H1 (cell line): ENCODE measurements around the gene SND1. TPM values are rescaled to one million over a fixed set of nuclear protein-coding genes. Genes with fewer than 3 reads are reported as not detected.

Source experiments
- CTCF ChIA-PET: fragments of 300-600 bp; sonication (Branson Sonifier 250); formaldehyde crosslinking; loops from one replicate; lab custom pipeline; 2021; ENCODE audit not compliant: partially characterized antibody; lab: Charles Lee
- POLR2A ChIA-PET: fragments of 300-600 bp; sonication (Branson Sonifier 250); formaldehyde crosslinking; loops from one replicate; lab custom pipeline; 2021; ENCODE audit warnings: inconsistent platforms; ENCODE audit not compliant: partially characterized antibody; lab: Charles Lee
- DNase-seq, 2 experiments: peaks; one replicate each; pipeline versions ENCODE4 v3.0.0 to v3.0.0-alpha.2; 2010 to 2022; ENCODE audit warnings: low spot score in 2 of 2, low read depth in 1 of 2, mixed read lengths in 1 of 2
- FAIRE-seq: peaks from 2 replicates; lab custom pipeline; 2011; peaks lifted over from hg19 to GRCh38; lab: Jason Lieb, UNC
- H2AFZ ChIP-seq: 2 replicates; pipeline ENCODE4 v1.8.1; 2012; ENCODE audit warnings: low read length, inconsistent platforms
- H2AK5ac ChIP-seq: 2 replicates; pipeline ENCODE4 v1.6.1; 2013; ENCODE audit warnings: low read depth, low read length
- H2BK120ac ChIP-seq: replicated peaks from 2 replicates; pipeline ENCODE3; 2013; ENCODE audit warnings: low read depth, low read length, inconsistent platforms
- H2BK12ac ChIP-seq: 2 replicates; pipeline ENCODE4 v1.6.1; 2013; ENCODE audit warnings: low read depth, low read length
- H2BK15ac ChIP-seq: 2 replicates; pipeline ENCODE4 v1.6.1; 2013; ENCODE audit warnings: low read length
- H2BK20ac ChIP-seq: 2 replicates; pipeline ENCODE4 v1.6.1; 2013; ENCODE audit warnings: low read length
- H2BK5ac ChIP-seq: 2 replicates; pipeline ENCODE4 v1.6.1; 2013; ENCODE audit warnings: low read depth, low read length
- H3K14ac ChIP-seq: 2 replicates; pipeline ENCODE4 v1.6.1; 2013; ENCODE audit warnings: inconsistent platforms; ENCODE audit not compliant: insufficient read length
- H3K18ac ChIP-seq: 2 replicates; pipeline ENCODE4 v1.6.1; 2013; ENCODE audit warnings: low read length; ENCODE audit errors: extremely low read depth
- H3K23ac ChIP-seq: 2 replicates; pipeline ENCODE4 v1.6.1; 2013; ENCODE audit warnings: inconsistent platforms; ENCODE audit not compliant: insufficient read length
- H3K23me2 ChIP-seq: 2 replicates; pipeline ENCODE4 v1.6.1; 2013; ENCODE audit warnings: low read depth, low read length
- H3K27ac ChIP-seq: 2 replicates; pipeline ENCODE4 v1.6.1; 2011; ENCODE audit warnings: low read depth, low read length, inconsistent platforms
- H3K27me3 ChIP-seq, 4 experiments: replicated peaks in 1 of 4; 1 replicate in 1 of 4; 2 replicates in 3 of 4; pipeline versions ENCODE4 v1.6.1 to v1.8.1; 2011 to 2013; ENCODE audit warnings: low read length in 3 of 4, mild to moderate bottlenecking in 3 of 4, inconsistent platforms in 2 of 4, mixed read lengths in 2 of 4, moderate library complexity in 1 of 4; ENCODE audit not compliant: control insufficient read depth in 3 of 4, insufficient read depth in 3 of 4; ENCODE audit errors: extremely low read depth in 1 of 4
- H3K36me3 ChIP-seq, 4 experiments: 2 replicates each; pipeline versions ENCODE4 v1.6.1 to v1.8.1; 2011 to 2013; ENCODE audit warnings: mild to moderate bottlenecking in 4 of 4, low read length in 3 of 4, moderate library complexity in 2 of 4, control low read depth in 1 of 4, inconsistent platforms in 1 of 4; ENCODE audit not compliant: insufficient read depth in 4 of 4, control insufficient read depth in 2 of 4
- H3K4ac ChIP-seq: replicated peaks from 2 replicates; pipeline ENCODE3; 2013; ENCODE audit warnings: low read length, low read depth, mixed read lengths, inconsistent platforms; ENCODE audit not compliant: insufficient read length
- H3K4me1 ChIP-seq, 4 experiments: replicated peaks in 1 of 4; 1 replicate in 1 of 4; 2 replicates in 3 of 4; pipeline versions ENCODE4 v1.6.1 to v1.8.1; 2011 to 2013; ENCODE audit warnings: low read length in 3 of 4, inconsistent platforms in 2 of 4, mixed read lengths in 1 of 4; ENCODE audit not compliant: insufficient read depth in 4 of 4, control insufficient read depth in 3 of 4
- H3K4me2 ChIP-seq, 2 experiments: 2 replicates each; pipeline versions ENCODE4 v1.6.1 to v1.8.1; 2011 to 2013; ENCODE audit warnings: low read depth in 2 of 2, low read length in 2 of 2, control low read depth in 1 of 2, inconsistent platforms in 1 of 2, mild to moderate bottlenecking in 1 of 2; ENCODE audit not compliant: insufficient read depth in 1 of 2
- H3K4me3 ChIP-seq, 4 experiments: fragments of 200-600, 300-600 bp in 1 of 4; sonication (generic), shearing (Covaris generic), sonication (Bioruptor Twin) in 1 of 4; 2 replicates each; pipeline versions ENCODE4 v1.5.1 to v1.8.1; 2011 to 2016; ENCODE audit warnings: low read length in 4 of 4, low read depth in 3 of 4, control low read depth in 2 of 4, inconsistent platforms in 2 of 4, mild to moderate bottlenecking in 2 of 4, mixed read lengths in 1 of 4, moderate library complexity in 1 of 4; ENCODE audit not compliant: insufficient read depth in 2 of 4; ENCODE audit errors: extremely low read depth in 1 of 4
- H3K56ac ChIP-seq: replicated peaks from 2 replicates; pipeline ENCODE3; 2013; ENCODE audit warnings: low read depth, mild to moderate bottlenecking, mixed read lengths, low read length, inconsistent platforms; ENCODE audit not compliant: insufficient read length
- H3K79me1 ChIP-seq: 2 replicates; pipeline ENCODE4 v1.6.1; 2013; ENCODE audit warnings: low read depth, low read length, control low read depth
- H3K79me2 ChIP-seq, 2 experiments: 2 replicates each; pipeline versions ENCODE4 v1.6.1 to v1.8.1; 2012 to 2013; ENCODE audit warnings: low read length in 2 of 2, mild to moderate bottlenecking in 2 of 2, inconsistent platforms in 1 of 2; ENCODE audit not compliant: insufficient read depth in 2 of 2, control insufficient read depth in 1 of 2
- H3K9ac ChIP-seq, 4 experiments: replicated peaks in 1 of 4; 1 replicate in 1 of 4; 2 replicates in 3 of 4; pipeline versions ENCODE4 v1.6.1 to v1.8.1; 2011 to 2013; ENCODE audit warnings: low read depth in 3 of 4, low read length in 3 of 4, control low read depth in 2 of 4, mild to moderate bottlenecking in 2 of 4, moderate library complexity in 2 of 4, inconsistent platforms in 1 of 4; ENCODE audit errors: extremely low read depth in 1 of 4
- H3K9me3 ChIP-seq, 2 experiments: 2 replicates each; pipeline versions ENCODE4 v1.6.1 to v1.8.1; 2012 to 2013; ENCODE audit warnings: mild to moderate bottlenecking in 2 of 2, moderate library complexity in 2 of 2, control low read depth in 1 of 2, inconsistent platforms in 1 of 2, low read depth in 1 of 2, low read length in 1 of 2, mixed read lengths in 1 of 2; ENCODE audit not compliant: insufficient read depth in 2 of 2
- H4K20me1 ChIP-seq, 2 experiments: replicated peaks in 1 of 2; 2 replicates each; pipeline versions ENCODE3 to v1.8.1; 2011 to 2013; ENCODE audit warnings: inconsistent platforms in 2 of 2, low read length in 2 of 2, mild to moderate bottlenecking in 1 of 2; ENCODE audit not compliant: insufficient read depth in 2 of 2, control insufficient read depth in 1 of 2
- H4K5ac ChIP-seq: 2 replicates; pipeline ENCODE4 v1.6.1; 2013; ENCODE audit warnings: low read length, low read depth, mixed read lengths, inconsistent platforms; ENCODE audit not compliant: insufficient read length
- H4K8ac ChIP-seq: 2 replicates; pipeline ENCODE4 v1.8.0; 2013; ENCODE audit warnings: mild to moderate bottlenecking, moderate library complexity, low read length, inconsistent platforms; ENCODE audit not compliant: insufficient read depth; ENCODE audit errors: extremely low read depth
- H4K91ac ChIP-seq: replicated peaks from 2 replicates; pipeline ENCODE3; 2013; ENCODE audit warnings: low read length, mixed read lengths, inconsistent platforms; ENCODE audit not compliant: insufficient read length
- BRCA1 ChIP-seq: IDR thresholded peaks from 2 replicates; pipeline ENCODE4 v1.6.1; 2012; ENCODE audit warnings: low read depth, low read length, improper control_type of control experiment
- CHD2 ChIP-seq: IDR thresholded peaks from 2 replicates; pipeline ENCODE4 v1.6.1; 2012; ENCODE audit warnings: low read length, improper control_type of control experiment
- EGR1 ChIP-seq: IDR thresholded peaks from 2 replicates; pipeline ENCODE4 v1.6.1; 2011; ENCODE audit warnings: low read depth, low read length, borderline replicate concordance
- EZH2 ChIP-seq: fragments of 200-600 bp; sonication (generic); IDR thresholded peaks from 2 replicates; pipeline ENCODE4 v1.7.1; 2012; ENCODE audit warnings: low read depth, mild to moderate bottlenecking, moderate library complexity, low read length, inconsistent platforms; ENCODE audit not compliant: severe bottlenecking
- RBBP5 ChIP-seq: IDR thresholded peaks from 2 replicates; pipeline ENCODE4 v1.7.1; 2012; ENCODE audit warnings: low read depth, mild to moderate bottlenecking, inconsistent platforms, low read length, moderate library complexity, borderline replicate concordance
- WGBS, 2 experiments: shearing (Covaris generic) in 1 of 2; methylation state at CpG; one replicate each; pipeline versions ENCODE4 v1.1.6 to v1.1.7; 2013 to 2015; ENCODE audit warnings: low lambda C conversion rate in 2 of 2, mixed read lengths in 2 of 2, inconsistent platforms in 1 of 2, low coverage in 1 of 2, missing lambda C conversion rate in 1 of 2; ENCODE audit not compliant: insufficient replicate concordance in 2 of 2, insufficient coverage in 1 of 2, insufficient read length in 1 of 2; ENCODE audit errors: extremely low coverage in 1 of 2, missing lambda C conversion rate in 1 of 2; 5-methylcytosine and 5-hydroxymethylcytosine counted together
- polyA plus RNA-seq, 7 experiments: library from polyadenylated mRNA; depleted of rRNA in 3 of 7; stranded (reverse) in 5 of 7; unstranded in 2 of 7; fragments of >200 nt in 5 of 7; fragments of 200-250 nt in 2 of 7; gene quantifications; 1 replicate in 5 of 7; 2 replicates in 1 of 7; 4 replicates in 1 of 7; pipeline versions ENCODE4 v1.2.1 to v1.2.3, GENCODE V29; 2011 to 2013; ENCODE audit warnings: missing spikeins in 2 of 7, mixed read lengths in 2 of 7
- total RNA-seq: library from RNA; stranded (reverse); fragmentation: NEBNext Ultra II Directional; extraction: Animal tissue kit (Norgen Biotek cat#: 25700); gene quantifications from 2 replicates; pipeline ENCODE4 v1.2.1, GENCODE V29; 2021
- TF ChIP-seq, protein P1 (sequence below): IDR thresholded peaks from 2 replicates; pipeline ENCODE4 v1.6.1; 2012; ENCODE audit warnings: low read length, inconsistent platforms
- TF ChIP-seq, protein P2 (sequence below): IDR thresholded peaks from 2 replicates; pipeline ENCODE4 v1.6.1; 2012; ENCODE audit warnings: inconsistent platforms
- TF ChIP-seq, protein P3 (sequence below): IDR thresholded peaks from 2 replicates; pipeline ENCODE4 v1.6.1; 2012; ENCODE audit warnings: inconsistent platforms

SND1 gene
- total and polyA plus RNA-seq, 2 of the 8 experiments (the other 6 are each of a cell fraction or from before 2014, with no cell fraction given) = 122 to 290 TPM

DNA sequence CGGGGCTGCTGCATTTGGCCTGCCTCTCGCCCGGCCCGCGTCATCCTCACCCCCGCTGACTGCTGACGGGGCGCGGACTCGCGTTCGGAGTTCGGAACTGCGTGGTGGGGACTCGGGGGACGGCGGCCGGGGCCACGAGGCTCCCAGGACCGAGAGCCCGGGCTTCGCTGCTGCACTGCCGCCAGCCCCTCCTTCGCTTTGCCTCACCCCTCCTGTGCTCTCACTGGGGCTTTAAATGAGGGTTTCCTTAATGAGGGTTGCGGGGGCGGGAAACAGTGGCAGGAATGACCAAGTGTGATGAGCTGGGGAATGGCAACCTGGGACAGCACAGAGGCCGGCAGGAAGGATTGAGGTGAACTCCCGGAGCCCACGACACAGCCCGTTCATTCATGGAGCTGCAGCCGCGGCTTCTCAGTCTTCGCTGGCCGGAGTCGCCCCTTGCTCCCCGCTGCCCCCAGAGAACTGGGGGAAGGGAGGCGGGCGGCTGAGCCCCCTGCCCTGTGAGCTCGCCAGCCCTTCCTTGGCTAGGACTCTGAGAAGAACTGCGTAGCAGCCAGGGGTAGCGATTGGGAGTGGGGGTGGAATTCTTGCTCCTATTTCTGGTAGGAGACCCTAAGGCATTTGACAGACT, 380.7 kb downstream of the SND1 start:
- H4K5ac ChIP-seq = no peak overlapping the region
- H3K56ac ChIP-seq = no peak overlapping the region
- no peak overlapping the region for H3K14ac ChIP-seq
- H2BK12ac ChIP-seq = no peak overlapping the region
- H3K4me1 ChIP-seq = peaks cover 0 to 23% (median 14%) of the 10 kb centered on the region in 4 experiments; a peak in 5 of 7 replicates
- no peaks in the 10 kb centered on the region for H3K9me3 ChIP-seq
- peaks cover 18 to 23% of the 10 kb centered on the region in 2 experiments for H4K20me1 ChIP-seq
- 7% methylated on average over 36 of the region's 41 CpGs; no CpG with 5 or more reads in 1 of the 2 experiments for WGBS, 2 experiments
- H3K36me3 ChIP-seq = peaks cover 0 to 4% (median 1%) of the 10 kb centered on the region in 4 experiments; a peak in 2 of 8 replicates
- H4K8ac ChIP-seq = 0 out of 2 replicates have a peak overlapping the region, but pooled peaks have one; percentile 21
- POLR2A ChIA-PET = interaction anchor here (0.7 to 1.4 kb wide), 2 partner anchors 176 to 506 kb away, joined by 3 read pairs; no protein-coding TSS in a partner anchor
- no peak overlapping the region for H2BK5ac ChIP-seq
- peaks cover 0 to 16% of the 10 kb centered on the region in 2 experiments; a peak in 2 of 4 replicates for H3K79me2 ChIP-seq
- H3K4ac ChIP-seq = no peak overlapping the region
- 0 out of 2 replicates have a peak overlapping the region, but pooled peaks have one; percentile 13 for H3K18ac ChIP-seq
- H2AFZ ChIP-seq = no peak overlapping the region
- H2BK15ac ChIP-seq = no peak overlapping the region
- peak in 1 of 2 experiments; percentile 71 for DNase-seq
- H3K23me2 ChIP-seq = peaks cover 15% of the 10 kb centered on the region
- CTCF ChIA-PET = interaction anchor here (0.7 to 15.3 kb wide), 10 partner anchors 9 to 324 kb away, joined by 3 to 165 read pairs (median 5); no protein-coding TSS in a partner anchor
- no peak overlapping the region for H3K27ac ChIP-seq
- no peak overlapping the region for H4K91ac ChIP-seq
- no peak overlapping the region for H2BK120ac ChIP-seq
- FAIRE-seq = no peak
- H3K4me3 ChIP-seq = peak overlapping the region; percentile 35 to 74 (median 45)
- H3K4me2 ChIP-seq = peak overlapping the region; percentile 86 to 99
- H2BK20ac ChIP-seq = no peak overlapping the region
- peak overlapping the region in 1 of 4 experiments; percentile 75; a peak in 3 of 7 replicates for H3K9ac ChIP-seq
- peaks cover 2% of the 10 kb centered on the region; the same call in 1 of the 2 replicates for H3K79me1 ChIP-seq
- H2AK5ac ChIP-seq = no peak overlapping the region
- H3K23ac ChIP-seq = no peak overlapping the region
- peaks cover 0 to 25% (median 10%) of the 10 kb centered on the region in 4 experiments; a peak in 5 of 7 replicates for H3K27me3 ChIP-seq
- TF ChIP-seq, protein P1, sequence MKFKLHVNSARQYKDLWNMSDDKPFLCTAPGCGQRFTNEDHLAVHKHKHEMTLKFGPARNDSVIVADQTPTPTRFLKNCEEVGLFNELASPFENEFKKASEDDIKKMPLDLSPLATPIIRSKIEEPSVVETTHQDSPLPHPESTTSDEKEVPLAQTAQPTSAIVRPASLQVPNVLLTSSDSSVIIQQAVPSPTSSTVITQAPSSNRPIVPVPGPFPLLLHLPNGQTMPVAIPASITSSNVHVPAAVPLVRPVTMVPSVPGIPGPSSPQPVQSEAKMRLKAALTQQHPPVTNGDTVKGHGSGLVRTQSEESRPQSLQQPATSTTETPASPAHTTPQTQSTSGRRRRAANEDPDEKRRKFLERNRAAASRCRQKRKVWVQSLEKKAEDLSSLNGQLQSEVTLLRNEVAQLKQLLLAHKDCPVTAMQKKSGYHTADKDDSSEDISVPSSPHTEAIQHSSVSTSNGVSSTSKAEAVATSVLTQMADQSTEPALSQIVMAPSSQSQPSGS = no peak
- TF ChIP-seq, protein P2, sequence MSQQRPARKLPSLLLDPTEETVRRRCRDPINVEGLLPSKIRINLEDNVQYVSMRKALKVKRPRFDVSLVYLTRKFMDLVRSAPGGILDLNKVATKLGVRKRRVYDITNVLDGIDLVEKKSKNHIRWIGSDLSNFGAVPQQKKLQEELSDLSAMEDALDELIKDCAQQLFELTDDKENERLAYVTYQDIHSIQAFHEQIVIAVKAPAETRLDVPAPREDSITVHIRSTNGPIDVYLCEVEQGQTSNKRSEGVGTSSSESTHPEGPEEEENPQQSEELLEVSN = peak; percentile 73
- TF ChIP-seq EGR1 (peak; percentile 95), EZH2 (peak; percentile 31), CHD2 (no peak), RBBP5 (peak; percentile 10; the same call in 1 of the 2 replicates), BRCA1 (no peak)
- TF ChIP-seq, protein P3, sequence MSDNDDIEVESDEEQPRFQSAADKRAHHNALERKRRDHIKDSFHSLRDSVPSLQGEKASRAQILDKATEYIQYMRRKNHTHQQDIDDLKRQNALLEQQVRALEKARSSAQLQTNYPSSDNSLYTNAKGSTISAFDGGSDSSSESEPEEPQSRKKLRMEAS = peak; percentile 63; the same call in 1 of the 2 replicates
